OCI-LY1 (cell line): ENCODE data around the gene NKX2-3.

Experiments used
- H2AFZ ChIP-seq: fragments of 200-600 bp; sonication (generic), shearing (Covaris generic); 2 replicates; pipeline ENCODE4 v1.6.0; 2014; ENCODE audit warnings: antibody characterized with exemption, mild to moderate bottlenecking, low read length
- H3F3A ChIP-seq: fragments of 200-600 bp; sonication (generic), shearing (Covaris generic); 2 replicates; pipeline ENCODE4 v1.6.0; 2014; ENCODE audit warnings: mild to moderate bottlenecking, antibody characterized with exemption, low read length, moderate library complexity; ENCODE audit not compliant: insufficient read depth
- H3K27ac ChIP-seq: fragments of 200-600 bp; sonication (generic); 2 replicates; pipeline ENCODE4 v1.5.1; 2014; ENCODE audit warnings: low read length, mixed run types, mild to moderate bottlenecking, low read depth; ENCODE audit not compliant: poor library complexity, severe bottlenecking
- H3K27me3 ChIP-seq: fragments of 200-600 bp; sonication (generic); 2 replicates; pipeline ENCODE4 v1.6.0; 2014; ENCODE audit warnings: antibody characterized with exemption, mild to moderate bottlenecking, low read length, moderate library complexity; ENCODE audit not compliant: insufficient read depth
- H3K36me3 ChIP-seq: fragments of 200-600 bp; sonication (generic); 2 replicates; pipeline ENCODE4 v1.6.1; 2014; ENCODE audit warnings: mild to moderate bottlenecking, antibody characterized with exemption, low read length, moderate library complexity, mixed read lengths; ENCODE audit not compliant: insufficient read depth
- H3K4me1 ChIP-seq: fragments of 200-600 bp; sonication (generic); 2 replicates; pipeline ENCODE4 v1.5.1; 2014; ENCODE audit warnings: mild to moderate bottlenecking, low read length, moderate library complexity; ENCODE audit not compliant: insufficient read depth, severe bottlenecking
- H3K4me2 ChIP-seq: fragments of 200-600 bp; sonication (generic), shearing (Covaris generic); 2 replicates; pipeline ENCODE4 v1.6.1; 2014; ENCODE audit warnings: low read length
- H3K4me3 ChIP-seq: fragments of 200-600 bp; sonication (generic); 2 replicates; pipeline ENCODE4 v1.5.1; 2014; ENCODE audit warnings: low read length, low read depth, mild to moderate bottlenecking, mixed read lengths; ENCODE audit not compliant: poor library complexity, severe bottlenecking
- H3K79me2 ChIP-seq: fragments of 200-600 bp; shearing (Covaris generic); 2 replicates; pipeline ENCODE4 v1.6.1; 2016; ENCODE audit warnings: mixed run types, low read length, mixed read lengths; ENCODE audit not compliant: insufficient read depth
- H3K9ac ChIP-seq: fragments of 200-600 bp; sonication (generic), shearing (Covaris generic); 2 replicates; pipeline ENCODE4 v1.6.1; 2014; ENCODE audit warnings: mild to moderate bottlenecking, low read length, mixed read lengths
- H3K9me2 ChIP-seq: fragments of 200-600 bp; sonication (generic), shearing (Covaris generic); 2 replicates; pipeline ENCODE4 v1.6.1; 2014; ENCODE audit warnings: low read depth, mild to moderate bottlenecking, low read length, mixed read lengths
- H3K9me3 ChIP-seq: fragments of 200-600 bp; shearing (Covaris generic); 2 replicates; pipeline ENCODE4 v1.6.1; 2014; ENCODE audit warnings: low read length, mixed read lengths
- H4K20me1 ChIP-seq: fragments of 200-600 bp; sonication (generic), shearing (Covaris generic); 2 replicates; pipeline ENCODE4 v1.6.0; 2016; ENCODE audit warnings: mild to moderate bottlenecking, low read length; ENCODE audit not compliant: insufficient read depth
- EZH2 ChIP-seq: fragments of 200-600 bp; sonication (generic), shearing (Covaris generic); IDR thresholded peaks from 2 replicates; pipeline ENCODE4 v1.8.0; 2017; ENCODE audit warnings: borderline replicate concordance, mixed run types, mild to moderate bottlenecking, antibody characterized with exemption, low read length, moderate library complexity, mixed read lengths
- TF ChIP-seq, protein P1 (sequence below): fragments of 200-600 bp; sonication (generic), shearing (Covaris generic); IDR thresholded peaks from 2 replicates; pipeline ENCODE4 v1.5.1; 2017; ENCODE audit warnings: mild to moderate bottlenecking, antibody characterized with exemption, low read length, moderate library complexity, mixed read lengths

The NKX2-3 gene

GRCh38 chr10:99535764-99536337 is 3.1 kb downstream of the NKX2-3 start:
- no peak overlapping the region for H3K4me3 ChIP-seq
- TF ChIP-seq EZH2, result no peak
- TF ChIP-seq, protein P1, sequence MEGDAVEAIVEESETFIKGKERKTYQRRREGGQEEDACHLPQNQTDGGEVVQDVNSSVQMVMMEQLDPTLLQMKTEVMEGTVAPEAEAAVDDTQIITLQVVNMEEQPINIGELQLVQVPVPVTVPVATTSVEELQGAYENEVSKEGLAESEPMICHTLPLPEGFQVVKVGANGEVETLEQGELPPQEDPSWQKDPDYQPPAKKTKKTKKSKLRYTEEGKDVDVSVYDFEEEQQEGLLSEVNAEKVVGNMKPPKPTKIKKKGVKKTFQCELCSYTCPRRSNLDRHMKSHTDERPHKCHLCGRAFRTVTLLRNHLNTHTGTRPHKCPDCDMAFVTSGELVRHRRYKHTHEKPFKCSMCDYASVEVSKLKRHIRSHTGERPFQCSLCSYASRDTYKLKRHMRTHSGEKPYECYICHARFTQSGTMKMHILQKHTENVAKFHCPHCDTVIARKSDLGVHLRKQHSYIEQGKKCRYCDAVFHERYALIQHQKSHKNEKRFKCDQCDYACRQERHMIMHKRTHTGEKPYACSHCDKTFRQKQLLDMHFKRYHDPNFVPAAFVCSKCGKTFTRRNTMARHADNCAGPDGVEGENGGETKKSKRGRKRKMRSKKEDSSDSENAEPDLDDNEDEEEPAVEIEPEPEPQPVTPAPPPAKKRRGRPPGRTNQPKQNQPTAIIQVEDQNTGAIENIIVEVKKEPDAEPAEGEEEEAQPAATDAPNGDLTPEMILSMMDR, result no peak
- H3K9me3 ChIP-seq, result no peaks in the 10 kb centered on the region
- no peaks in the 10 kb centered on the region for H4K20me1 ChIP-seq
- no peaks in the 10 kb centered on the region for H3K9me2 ChIP-seq
- H3K9ac ChIP-seq, result no peak overlapping the region
- H3K27ac ChIP-seq, result no peak overlapping the region
- H3K79me2 ChIP-seq, result no peaks in the 10 kb centered on the region
- H3K36me3 ChIP-seq, result no peaks in the 10 kb centered on the region
- no peak overlapping the region for H2AFZ ChIP-seq
- H3K4me2 ChIP-seq, result no peak overlapping the region
- no peaks in the 10 kb centered on the region for H3F3A ChIP-seq
- no peaks in the 10 kb centered on the region for H3K27me3 ChIP-seq
- no peaks in the 10 kb centered on the region for H3K4me1 ChIP-seq

- H2AFZ ChIP-seq, result no peak overlapping the region
- no peaks in the 10 kb centered on the region for H3K4me1 ChIP-seq
- no peak overlapping the region for H3K4me3 ChIP-seq
- no peaks in the 10 kb centered on the region for H3F3A ChIP-seq
- H3K79me2 ChIP-seq, result no peaks in the 10 kb centered on the region
- no peaks in the 10 kb centered on the region for H4K20me1 ChIP-seq
- no peaks in the 10 kb centered on the region for H3K9me2 ChIP-seq
- H3K27ac ChIP-seq, result no peak overlapping the region
- no peaks in the 10 kb centered on the region for H3K36me3 ChIP-seq
- H3K9me3 ChIP-seq, result no peaks in the 10 kb centered on the region
- H3K27me3 ChIP-seq, result no peaks in the 10 kb centered on the region
- no peak overlapping the region for H3K4me2 ChIP-seq
- TF ChIP-seq EZH2, result no peak
- TF ChIP-seq, protein P1, result no peak
- H3K9ac ChIP-seq, result no peak overlapping the region
Observed at GRCh38 chr10:99536338-99537085, 3.8 kb downstream of the NKX2-3 start.

GRCh38 chr10:99537086-99537988 is 4.6 kb downstream of the NKX2-3 start:
- Histone ChIP-seq H3K9ac (no peak overlapping the region), H2AFZ (no peak overlapping the region), H3K79me2 (no peaks in the 10 kb centered on the region), H3K27ac (no peak overlapping the region), H3K9me2 (no peaks in the 10 kb centered on the region), H3K4me3 (no peak overlapping the region), H3K4me1 (no peaks in the 10 kb centered on the region), H3K27me3 (no peaks in the 10 kb centered on the region), H3K36me3 (no peaks in the 10 kb centered on the region), H4K20me1 (no peaks in the 10 kb centered on the region), H3K9me3 (no peaks in the 10 kb centered on the region), H3F3A (no peaks in the 10 kb centered on the region), H3K4me2 (no peak overlapping the region)
- no peak for TF ChIP-seq EZH2
- TF ChIP-seq, protein P1, result no peak
